Skeletal muscle tissue (tissue), 4 donors: ENCODE data around the gene NPR1. TPM values are rescaled to one million over a fixed set of nuclear protein-coding genes. Genes with fewer than 3 reads are reported as not detected.

Source experiments
- H3K27ac ChIP-seq: one replicate; pipeline ENCODE4 v1.7.0; 2013; ENCODE audit warnings: mild to moderate bottlenecking, low read depth, low read length, inconsistent platforms
- H3K27me3 ChIP-seq, 3 donors: one replicate each; pipeline ENCODE4 v1.7.0; 2013; ENCODE audit warnings: low read length in 3 of 3; ENCODE audit not compliant: control insufficient read depth in 3 of 3, insufficient read depth in 3 of 3
- H3K36me3 ChIP-seq, 3 donors: one replicate each; pipeline ENCODE4 v1.7.0; 2013; ENCODE audit warnings: low read length in 3 of 3; ENCODE audit not compliant: control insufficient read depth in 3 of 3, insufficient read depth in 3 of 3
- H3K4me1 ChIP-seq, 3 donors: one replicate each; pipeline ENCODE4 v1.7.0; 2013; ENCODE audit warnings: low read length in 3 of 3, mild to moderate bottlenecking in 3 of 3; ENCODE audit not compliant: control insufficient read depth in 3 of 3, insufficient read depth in 3 of 3
- H3K4me3 ChIP-seq, 3 donors: one replicate each; pipeline ENCODE4 v1.7.0; 2013; ENCODE audit warnings: low read length in 3 of 3
- H3K9ac ChIP-seq, 3 donors: one replicate each; pipeline ENCODE4 v1.7.0; 2013; ENCODE audit warnings: low read length in 3 of 3, mild to moderate bottlenecking in 3 of 3, moderate library complexity in 2 of 3, low read depth in 1 of 3
- H3K9me3 ChIP-seq, 3 donors: one replicate each; pipeline ENCODE4 v1.7.0; 2013; ENCODE audit warnings: low read length in 3 of 3; ENCODE audit not compliant: control insufficient read depth in 3 of 3
- total RNA-seq: library from RNA; depleted of rRNA; stranded (reverse); fragments of >200 nt; gene quantifications from one replicate; pipeline ENCODE4 v1.2.3, GENCODE V29; 2014
- donor health status: Osteomylitis.

NPR1 gene
- total RNA-seq, 1 donor from 2014 or later = 11.5 TPM

DNA sequence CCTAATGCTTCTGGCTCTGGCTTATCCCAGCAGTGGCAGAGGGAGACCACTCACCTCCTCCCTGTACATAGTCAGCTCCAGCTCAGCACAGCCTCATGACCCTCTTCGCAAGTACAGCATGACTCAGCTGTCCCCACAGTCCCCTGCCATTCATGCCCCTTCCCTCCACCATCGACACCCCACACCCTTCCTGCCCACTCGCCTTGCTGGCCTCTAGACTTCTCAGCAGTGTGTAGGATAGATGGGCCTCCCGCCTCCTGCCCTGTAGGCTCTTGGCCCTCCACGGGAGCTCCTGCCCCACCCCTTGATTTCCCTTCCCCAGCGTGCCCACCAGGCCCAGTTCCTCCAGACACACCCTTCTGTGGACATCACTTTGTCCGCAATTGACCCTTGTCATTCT, 9.8 kb downstream of the NPR1 start:
- Histone ChIP-seq H3K27me3 (no peaks in the 10 kb centered on the region), H3K4me1 (no peaks in the 10 kb centered on the region), H3K27ac (no peak overlapping the region), H3K4me3 (no peak overlapping the region), H3K9me3 (no peaks in the 10 kb centered on the region), H3K9ac (no peak overlapping the region), H3K36me3 (peaks cover 0 to 14% (median 3%) of the 10 kb centered on the region in 3 donors)

DNA sequence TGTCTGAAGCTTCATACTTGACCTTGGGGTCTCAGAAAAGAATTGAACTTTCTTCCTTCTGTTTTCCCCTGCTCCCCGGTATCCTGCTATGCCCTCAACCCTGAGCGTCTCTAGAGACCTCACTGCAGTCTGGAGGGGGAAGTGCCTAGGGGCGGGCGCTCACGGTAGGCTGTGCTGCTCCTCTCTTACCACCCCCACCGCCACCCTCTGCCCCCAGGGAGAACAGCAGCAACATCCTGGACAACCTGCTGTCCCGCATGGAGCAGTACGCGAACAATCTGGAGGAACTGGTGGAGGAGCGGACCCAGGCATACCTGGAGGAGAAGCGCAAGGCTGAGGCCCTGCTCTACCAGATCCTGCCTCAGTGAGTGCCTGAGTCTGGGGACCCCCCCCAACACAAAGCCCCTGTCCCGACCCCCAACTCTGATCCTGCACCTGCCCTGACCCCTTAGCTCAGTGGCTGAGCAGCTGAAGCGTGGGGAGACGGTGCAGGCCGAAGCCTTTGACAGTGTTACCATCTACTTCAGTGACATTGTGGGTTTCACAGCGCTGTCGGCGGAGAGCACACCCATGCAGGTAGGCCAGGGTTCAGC, 10.3 kb downstream of the NPR1 start:
- H3K4me3 ChIP-seq = no peak overlapping the region
- H3K27me3 ChIP-seq = no peaks in the 10 kb centered on the region
- no peaks in the 10 kb centered on the region for H3K9me3 ChIP-seq
- H3K36me3 ChIP-seq = peaks cover 0 to 14% (median 3%) of the 10 kb centered on the region in 3 donors
- H3K9ac ChIP-seq = no peak overlapping the region
- no peaks in the 10 kb centered on the region for H3K4me1 ChIP-seq
- H3K27ac ChIP-seq = no peak overlapping the region

GRCh38 chr1:153693466-153693865, 15.0 kb downstream of the NPR1 start:
- H3K4me3 ChIP-seq = no peak overlapping the region
- no peak overlapping the region for H3K27ac ChIP-seq
- peaks cover 0 to 5% (median 2%) of the 10 kb centered on the region in 3 donors for H3K4me1 ChIP-seq
- peaks cover 0 to 3% (median 2%) of the 10 kb centered on the region in 3 donors for H3K36me3 ChIP-seq
- H3K9ac ChIP-seq = no peak overlapping the region
- H3K27me3 ChIP-seq = no peaks in the 10 kb centered on the region
- no peaks in the 10 kb centered on the region for H3K9me3 ChIP-seq

- peak overlapping the region; percentile 74 for H3K27ac ChIP-seq
- H3K4me3 ChIP-seq = no peak overlapping the region
- H3K27me3 ChIP-seq = no peaks in the 10 kb centered on the region
- no peaks in the 10 kb centered on the region for H3K36me3 ChIP-seq
- no peak overlapping the region for H3K9ac ChIP-seq
- no peaks in the 10 kb centered on the region for H3K9me3 ChIP-seq
- peaks cover 6 to 11% (median 6%) of the 10 kb centered on the region in 3 donors for H3K4me1 ChIP-seq
These were observed 18.3 kb downstream of the NPR1 start for GRCh38 chr1:153696741-153697140.

DNA sequence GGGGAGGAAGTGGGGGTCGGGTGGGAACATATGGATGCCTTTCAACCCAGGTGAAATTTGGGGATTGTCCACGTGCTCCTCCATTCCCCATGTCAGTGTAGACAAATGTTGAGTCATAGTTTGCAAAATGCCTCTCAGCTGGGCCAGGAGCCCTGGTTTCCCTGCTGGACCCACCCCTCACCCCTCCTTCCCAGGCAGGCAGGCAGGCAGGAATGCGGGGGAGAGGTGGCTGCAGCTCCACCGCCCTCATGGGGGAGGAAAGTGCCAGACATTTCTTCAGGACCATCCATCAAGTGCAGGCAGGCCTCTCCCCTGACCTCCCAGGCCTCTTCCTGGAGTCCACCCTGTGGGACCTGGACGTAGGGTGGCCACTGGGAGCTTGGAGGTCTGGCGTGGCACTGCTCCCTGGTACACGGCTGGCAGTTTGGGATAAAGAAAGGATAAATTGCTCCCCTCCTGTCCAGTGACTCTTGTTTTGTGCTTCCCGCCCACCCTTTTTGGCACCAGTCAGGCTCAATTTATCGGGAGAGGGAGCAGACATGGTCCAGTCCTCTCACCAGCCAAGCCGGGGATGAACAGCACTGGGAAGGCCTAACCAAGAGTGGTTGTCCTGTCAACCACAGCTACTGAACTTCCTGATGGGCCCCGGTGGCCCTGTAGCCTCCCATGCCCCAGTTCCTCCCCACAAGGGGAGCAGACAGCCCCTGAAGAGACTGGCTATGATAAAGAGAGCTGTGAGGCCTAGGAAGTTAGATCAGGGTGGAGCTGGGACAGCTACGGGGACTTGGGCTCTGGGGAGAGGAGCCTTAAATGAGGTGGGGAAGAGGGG, 18.9 kb downstream of the NPR1 start:
- H3K4me3 ChIP-seq = peak overlapping the region in 1 of 3 donors; percentile 30
- peak overlapping the region; percentile 40 to 54 (median 51) for H3K9ac ChIP-seq
- H3K36me3 ChIP-seq = no peaks in the 10 kb centered on the region

GRCh38 chr1:153698020-153698922, 19.8 kb downstream of the NPR1 start:
- H3K36me3 ChIP-seq = no peaks in the 10 kb centered on the region
- H3K27me3 ChIP-seq = no peaks in the 10 kb centered on the region
- no peaks in the 10 kb centered on the region for H3K9me3 ChIP-seq
- peak overlapping the region; percentile 40 to 54 (median 51) for H3K9ac ChIP-seq
- H3K27ac ChIP-seq = peak overlapping the region; percentile 74
- peak overlapping the region in 1 of 3 donors; percentile 3 for H3K4me3 ChIP-seq
- H3K4me1 ChIP-seq = peaks cover 6 to 11% (median 6%) of the 10 kb centered on the region in 3 donors

More for the DNA sequence above, 18.9 kb downstream of the NPR1 start:
- Histone ChIP-seq H3K27me3 (no peaks in the 10 kb centered on the region), H3K27ac (peak overlapping the region; percentile 74), H3K4me1 (peaks cover 6 to 11% (median 6%) of the 10 kb centered on the region in 3 donors), H3K9me3 (no peaks in the 10 kb centered on the region)

DNA sequence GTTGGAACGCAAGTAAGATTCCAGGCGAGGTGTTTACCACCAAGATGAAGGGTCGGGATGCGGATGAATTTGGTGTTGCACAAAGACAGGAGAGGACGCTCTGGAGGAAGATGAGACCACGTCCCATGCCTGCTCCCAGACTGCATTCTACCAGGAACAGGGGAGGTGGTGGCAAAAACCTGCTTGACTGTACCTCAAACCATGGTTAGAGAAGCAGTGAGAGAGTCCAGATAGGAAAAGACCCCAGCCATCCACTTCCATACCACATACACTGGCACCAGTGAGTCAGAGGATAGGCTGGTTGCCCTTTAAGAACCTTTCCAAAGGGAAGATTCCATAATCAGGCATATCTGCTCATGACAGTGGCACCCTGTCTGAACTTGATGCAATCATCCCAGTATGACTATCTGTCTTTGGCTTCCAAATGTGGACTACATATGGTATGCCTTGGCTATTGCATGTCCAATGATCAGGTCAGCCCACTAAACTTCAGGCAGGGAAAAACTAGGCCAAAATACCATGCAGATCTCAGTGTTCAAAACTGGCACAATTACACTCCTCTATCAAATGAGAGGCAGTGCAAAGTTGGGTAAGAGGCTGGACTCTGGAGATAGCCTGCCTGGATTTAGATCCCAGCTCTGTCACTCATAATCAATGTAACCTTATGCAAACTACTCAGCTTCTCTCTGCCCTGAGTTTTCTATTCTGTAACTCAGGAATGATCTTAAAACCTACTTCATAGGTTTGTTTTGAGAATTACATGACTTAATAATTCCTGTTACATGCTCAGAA, 20.6 kb downstream of the NPR1 start:
- no peaks in the 10 kb centered on the region for H3K36me3 ChIP-seq
- H3K4me1 ChIP-seq = peaks cover 6 to 11% (median 6%) of the 10 kb centered on the region in 3 donors
- no peaks in the 10 kb centered on the region for H3K27me3 ChIP-seq
- H3K27ac ChIP-seq = peak overlapping the region; percentile 59
- H3K9me3 ChIP-seq = no peaks in the 10 kb centered on the region
- no peak overlapping the region for H3K4me3 ChIP-seq
- H3K9ac ChIP-seq = no peak overlapping the region

DNA sequence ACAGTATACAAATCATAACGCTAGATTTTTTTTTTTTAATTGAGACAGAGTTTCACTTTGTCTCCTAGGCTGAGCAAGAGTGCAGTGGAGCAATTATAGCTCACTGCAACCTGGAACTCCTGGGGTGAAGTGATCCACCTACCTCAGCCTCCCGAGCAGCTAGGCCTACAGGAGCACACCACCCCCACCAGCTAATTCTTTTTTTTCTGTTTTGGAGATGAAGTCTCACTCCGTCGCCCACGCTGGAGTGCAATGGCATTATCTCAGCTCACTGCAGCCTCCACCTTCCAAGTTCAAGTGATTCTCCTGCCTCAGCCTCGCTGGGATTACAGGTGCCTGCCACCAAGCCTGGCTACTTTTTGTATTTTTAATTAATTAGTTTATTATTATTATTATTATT, 21.3 kb downstream of the NPR1 start:
- no peak overlapping the region for H3K27ac ChIP-seq
- H3K36me3 ChIP-seq = no peaks in the 10 kb centered on the region
- H3K27me3 ChIP-seq = no peaks in the 10 kb centered on the region
- no peak overlapping the region for H3K4me3 ChIP-seq
- H3K4me1 ChIP-seq = peaks cover 6 to 11% (median 6%) of the 10 kb centered on the region in 3 donors
- no peak overlapping the region for H3K9ac ChIP-seq
- H3K9me3 ChIP-seq = no peaks in the 10 kb centered on the region

DNA sequence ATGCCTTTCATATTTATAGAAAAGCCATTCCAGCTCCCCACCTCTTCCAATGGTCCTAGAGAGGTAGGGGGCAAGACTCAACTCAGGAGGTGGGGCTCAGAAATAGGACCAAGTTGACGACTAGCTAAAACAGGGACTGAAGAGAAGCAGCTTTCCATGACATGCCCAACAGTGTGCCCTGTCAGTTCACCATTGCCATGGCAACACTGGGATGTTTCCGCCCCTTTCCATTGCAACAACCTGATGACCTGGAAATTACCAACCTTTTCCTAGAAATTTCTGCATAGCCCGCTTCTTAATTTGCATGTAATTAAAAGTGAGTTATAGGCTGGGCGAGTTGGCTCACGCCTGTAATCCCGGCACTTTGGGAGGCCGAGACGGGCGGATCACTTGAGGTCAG, 27.0 kb downstream of the NPR1 start:
- H3K27me3 ChIP-seq = no peaks in the 10 kb centered on the region
- H3K9me3 ChIP-seq = no peaks in the 10 kb centered on the region
- no peak overlapping the region for H3K9ac ChIP-seq
- no peaks in the 10 kb centered on the region for H3K4me1 ChIP-seq
- H3K4me3 ChIP-seq = no peak overlapping the region
- H3K27ac ChIP-seq = no peak overlapping the region
- H3K36me3 ChIP-seq = no peaks in the 10 kb centered on the region
